Measurements from ENCODE around the gene MTRF1.

DNA sequence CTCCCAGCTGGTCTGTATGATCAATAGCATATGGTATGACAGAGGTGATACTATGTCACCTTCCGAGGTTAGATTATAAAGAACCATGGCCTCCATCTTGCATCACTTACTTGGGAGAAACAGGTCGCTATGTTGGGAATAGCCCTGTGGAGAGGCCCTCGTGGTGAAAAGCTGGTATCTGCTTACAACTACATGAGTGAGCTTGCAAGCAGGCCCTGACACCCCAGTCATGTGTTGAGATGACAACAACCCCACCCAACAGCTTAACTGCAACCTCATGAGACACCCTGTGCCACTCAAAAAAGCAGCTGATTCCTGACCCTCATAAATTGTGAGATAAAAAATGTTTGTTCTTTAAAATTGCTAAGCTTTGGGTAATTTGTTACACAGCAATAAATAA lies 18.8 kb downstream of the MTRF1 start:
- TF ChIP-seq, protein P1, sequence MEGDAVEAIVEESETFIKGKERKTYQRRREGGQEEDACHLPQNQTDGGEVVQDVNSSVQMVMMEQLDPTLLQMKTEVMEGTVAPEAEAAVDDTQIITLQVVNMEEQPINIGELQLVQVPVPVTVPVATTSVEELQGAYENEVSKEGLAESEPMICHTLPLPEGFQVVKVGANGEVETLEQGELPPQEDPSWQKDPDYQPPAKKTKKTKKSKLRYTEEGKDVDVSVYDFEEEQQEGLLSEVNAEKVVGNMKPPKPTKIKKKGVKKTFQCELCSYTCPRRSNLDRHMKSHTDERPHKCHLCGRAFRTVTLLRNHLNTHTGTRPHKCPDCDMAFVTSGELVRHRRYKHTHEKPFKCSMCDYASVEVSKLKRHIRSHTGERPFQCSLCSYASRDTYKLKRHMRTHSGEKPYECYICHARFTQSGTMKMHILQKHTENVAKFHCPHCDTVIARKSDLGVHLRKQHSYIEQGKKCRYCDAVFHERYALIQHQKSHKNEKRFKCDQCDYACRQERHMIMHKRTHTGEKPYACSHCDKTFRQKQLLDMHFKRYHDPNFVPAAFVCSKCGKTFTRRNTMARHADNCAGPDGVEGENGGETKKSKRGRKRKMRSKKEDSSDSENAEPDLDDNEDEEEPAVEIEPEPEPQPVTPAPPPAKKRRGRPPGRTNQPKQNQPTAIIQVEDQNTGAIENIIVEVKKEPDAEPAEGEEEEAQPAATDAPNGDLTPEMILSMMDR (IDR thresholded peaks at IDR 0.05) = no peak
- TF ChIP-seq POLR2A (IDR thresholded peaks at IDR 0.05) = no peak

All from right lobe of liver (tissue), 4 donors.